NCI-H2029 (cell line): ENCODE results near the gene TBC1D12.
"Not testable (repeated sequence)": the region's sequence is repeated elsewhere in the genome, so short reads cannot be mapped to it uniquely, and the experiment has no call there.

Experiments
- DNase-seq: peaks from one replicate; lab custom pipeline; 2025; lab: John Stamatoyannopoulos, UW

TBC1D12 gene

DNA sequence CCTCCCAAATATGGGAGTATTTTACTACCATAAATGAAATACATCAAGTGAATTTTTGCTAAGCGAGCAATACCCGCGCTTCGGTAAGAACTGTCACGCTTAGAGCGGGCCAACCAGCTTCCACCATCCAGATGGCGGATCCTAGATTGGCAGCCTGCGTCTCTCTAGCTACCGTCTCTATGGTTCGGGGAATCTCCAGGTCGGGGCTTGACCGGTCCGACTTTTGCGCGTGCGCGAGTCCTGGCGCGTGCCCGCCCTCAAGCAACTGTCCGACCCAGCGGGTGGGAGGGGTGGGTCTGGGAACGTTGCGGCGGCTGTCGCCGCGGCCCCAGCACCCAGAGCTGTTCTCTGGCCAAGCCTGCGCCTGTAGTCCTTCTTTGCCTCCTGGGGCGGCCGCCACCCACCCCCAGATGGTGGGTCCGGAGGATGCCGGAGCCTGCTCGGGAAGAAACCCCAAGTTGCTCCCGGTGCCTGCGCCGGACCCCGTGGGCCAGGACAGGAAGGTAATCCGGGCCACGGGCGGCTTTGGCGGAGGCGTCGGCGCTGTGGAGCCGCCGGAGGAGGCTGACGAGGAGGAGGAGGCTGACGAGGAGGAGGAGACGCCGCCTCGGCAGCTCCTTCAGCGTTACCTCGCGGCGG is at the start of gene TBC1D12:
TBC1D12 (plus strand) TSS at position 338 of the 639 bp plus-strand sequence; CDS start at position 411, 73 bp downstream.
- peak; percentile 75 for DNase-seq

DNA sequence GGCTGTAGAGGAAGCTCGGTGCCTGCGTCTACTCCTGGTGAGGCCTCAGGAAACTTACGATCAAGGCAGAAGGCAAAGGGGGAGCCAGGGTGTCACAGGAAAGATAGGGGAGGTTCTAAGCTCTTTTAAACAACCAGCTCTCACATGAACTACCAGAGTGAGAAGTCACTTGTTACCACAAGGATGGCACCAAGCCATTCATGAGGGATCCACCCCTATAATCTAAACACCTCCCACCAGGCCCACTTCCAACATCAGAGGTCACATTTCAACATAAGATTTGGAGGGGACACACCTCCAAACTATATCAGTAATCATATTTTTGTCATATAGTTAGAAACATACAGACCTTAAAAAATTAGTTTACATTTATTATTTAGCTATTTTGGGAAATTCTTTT is 49.0 kb upstream of the TBC1D12 start:
- no peak for DNase-seq

- no peak for DNase-seq
These were observed 46.5 kb upstream of the TBC1D12 start for GRCh38 chr10:94355841-94356240.

- no peak for DNase-seq
These were observed 45.1 kb upstream of the TBC1D12 start for GRCh38 chr10:94357193-94357592.

GRCh38 chr10:94358480-94358879 is 43.9 kb upstream of the TBC1D12 start:
- peak; percentile 26 for DNase-seq

DNA sequence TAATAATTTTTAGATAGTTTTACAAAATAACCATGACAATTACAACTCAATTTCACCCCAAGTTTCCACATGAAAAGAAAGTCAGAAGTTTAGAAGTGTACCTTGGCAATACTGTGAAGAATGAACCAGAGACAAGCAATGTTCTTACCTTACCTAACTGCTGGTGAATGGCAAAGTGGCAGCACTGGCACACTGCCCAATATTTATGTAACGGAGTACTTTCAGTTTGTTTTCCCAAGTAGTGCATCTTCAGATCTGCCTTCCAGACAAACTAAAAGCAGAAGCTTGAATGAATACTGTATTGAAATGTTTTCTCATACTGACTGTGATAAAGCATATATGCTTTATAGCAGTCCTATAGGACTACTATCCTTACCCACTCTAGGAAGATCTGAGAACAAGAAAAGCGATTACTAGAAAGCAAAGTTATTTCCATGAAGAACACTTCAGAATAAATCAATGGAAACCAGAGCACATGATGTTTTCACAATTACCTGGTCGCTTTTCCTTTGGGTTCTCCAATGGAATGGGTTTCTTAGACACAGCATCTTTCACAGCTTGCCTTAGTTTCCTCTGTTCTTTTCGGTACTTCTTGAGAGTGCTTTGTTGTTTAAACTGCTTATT is 41.1 kb upstream of the TBC1D12 start:
- DNase-seq, result peak; percentile 20

- peak; percentile 85 for DNase-seq
These were observed 39.7 kb upstream of the TBC1D12 start, which contains the start of gene NOC3L for GRCh38 chr10:94362360-94363250. TSS of gene NOC3L (minus strand) at chr10:94362939. CDS start at chr10:94362838, 101 bp downstream.

DNA sequence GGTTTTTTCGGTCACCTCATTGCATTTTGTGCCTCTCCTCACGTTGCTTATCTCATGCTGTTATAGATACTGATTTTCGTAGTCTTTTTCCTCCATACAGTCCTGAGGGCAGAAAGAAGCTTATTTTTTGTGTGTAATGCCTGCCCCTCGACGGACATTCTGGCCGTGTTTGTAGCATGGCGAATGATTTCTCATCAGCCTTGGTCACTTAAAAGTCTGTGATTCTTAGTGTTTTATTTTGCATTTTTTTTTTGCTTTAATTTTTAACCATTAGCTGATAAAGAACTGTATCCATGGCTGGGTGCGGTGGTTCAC is 39.1 kb upstream of the TBC1D12 start:
- no peak for DNase-seq

- DNase-seq, result no peak
These were observed 37.9 kb upstream of the TBC1D12 start for GRCh38 chr10:94364482-94364881.

- DNase-seq, result no peak
These were observed 36.0 kb upstream of the TBC1D12 start for GRCh38 chr10:94366382-94366781.

- no peak for DNase-seq
These were observed 31.8 kb upstream of the TBC1D12 start for GRCh38 chr10:94370501-94370900.

DNA sequence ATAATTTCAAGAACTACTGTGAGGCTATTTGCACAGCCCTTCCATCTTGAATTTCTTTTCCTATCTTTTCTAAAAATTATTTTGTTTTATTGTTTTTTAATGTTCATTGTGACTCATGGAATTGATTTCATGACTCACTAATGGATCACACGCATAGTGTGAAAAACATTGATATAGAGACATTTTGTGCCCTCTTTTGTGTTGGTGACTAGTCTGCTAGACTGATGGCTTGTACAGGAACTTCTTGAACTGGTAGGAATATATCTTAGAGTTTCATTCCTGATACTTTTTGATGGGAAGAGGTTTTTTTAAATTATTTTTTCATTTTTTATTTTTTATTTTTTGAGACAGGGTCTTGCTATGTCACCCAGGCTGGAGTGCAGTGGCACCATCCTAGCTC is 27.0 kb upstream of the TBC1D12 start:
- DNase-seq, result no peak

- DNase-seq, result peak; percentile 27
These were observed 25.5 kb upstream of the TBC1D12 start for GRCh38 chr10:94376865-94377264.

DNA sequence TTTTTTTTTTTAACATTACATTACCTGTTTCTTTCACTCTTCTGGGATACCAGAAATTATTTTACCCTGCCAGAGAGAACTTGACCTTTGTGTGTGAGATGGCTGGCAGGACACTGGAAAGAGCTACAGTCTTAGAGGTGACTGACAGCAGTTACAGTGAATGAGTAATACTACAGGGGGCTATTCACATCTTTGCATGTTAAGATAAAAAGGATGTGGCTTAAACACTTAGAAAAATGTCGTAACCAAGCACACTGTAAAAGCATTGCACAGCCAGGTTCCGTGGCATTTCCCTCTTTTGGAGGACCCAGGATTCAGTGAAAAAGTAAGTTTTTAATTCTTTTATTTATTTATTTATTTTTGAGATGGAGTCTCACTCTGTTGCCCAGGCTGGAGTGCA is 18.8 kb upstream of the TBC1D12 start:
- no peak for DNase-seq

DNA sequence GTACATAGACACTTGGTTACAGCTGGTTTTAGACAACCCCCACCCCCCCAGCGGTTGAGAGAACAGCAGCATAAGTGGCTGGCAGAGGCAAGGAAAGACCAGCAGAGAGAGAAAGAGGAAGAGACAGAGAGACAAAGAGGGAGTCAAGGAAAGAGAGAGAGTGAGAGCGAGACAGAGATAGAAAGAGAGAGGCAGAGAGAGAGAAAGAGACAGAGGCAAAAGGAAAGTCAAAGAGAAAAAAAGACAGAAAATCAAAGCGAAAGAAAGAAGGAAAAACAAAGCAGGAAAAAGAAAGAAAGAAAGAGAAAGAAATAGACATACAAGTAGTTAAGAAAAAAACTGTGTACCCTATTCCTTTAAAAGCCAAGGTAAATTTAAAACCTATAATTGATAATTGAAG is 16.6 kb upstream of the TBC1D12 start:
- DNase-seq, result not testable (repeated sequence)

DNA sequence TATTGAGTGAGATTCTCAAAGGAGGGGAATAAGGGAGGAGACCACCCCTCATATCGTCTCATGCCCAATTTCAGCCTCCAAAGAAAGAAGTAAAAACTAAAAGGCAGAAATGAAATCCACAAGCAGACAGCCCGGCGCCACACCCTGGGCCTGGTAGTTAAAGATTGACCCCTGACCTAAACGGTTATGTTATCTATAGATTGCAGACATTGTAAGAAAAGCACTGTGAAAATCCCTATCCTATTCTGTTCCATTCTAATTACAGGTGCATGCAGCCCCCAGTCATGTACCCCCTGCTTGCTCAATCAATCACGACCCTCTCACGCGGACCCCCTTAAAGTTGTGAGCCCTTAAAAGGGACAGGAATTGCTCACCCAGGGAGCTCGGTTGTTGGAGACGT is 10.2 kb upstream of the TBC1D12 start:
- DNase-seq, result not testable (repeated sequence)

DNA sequence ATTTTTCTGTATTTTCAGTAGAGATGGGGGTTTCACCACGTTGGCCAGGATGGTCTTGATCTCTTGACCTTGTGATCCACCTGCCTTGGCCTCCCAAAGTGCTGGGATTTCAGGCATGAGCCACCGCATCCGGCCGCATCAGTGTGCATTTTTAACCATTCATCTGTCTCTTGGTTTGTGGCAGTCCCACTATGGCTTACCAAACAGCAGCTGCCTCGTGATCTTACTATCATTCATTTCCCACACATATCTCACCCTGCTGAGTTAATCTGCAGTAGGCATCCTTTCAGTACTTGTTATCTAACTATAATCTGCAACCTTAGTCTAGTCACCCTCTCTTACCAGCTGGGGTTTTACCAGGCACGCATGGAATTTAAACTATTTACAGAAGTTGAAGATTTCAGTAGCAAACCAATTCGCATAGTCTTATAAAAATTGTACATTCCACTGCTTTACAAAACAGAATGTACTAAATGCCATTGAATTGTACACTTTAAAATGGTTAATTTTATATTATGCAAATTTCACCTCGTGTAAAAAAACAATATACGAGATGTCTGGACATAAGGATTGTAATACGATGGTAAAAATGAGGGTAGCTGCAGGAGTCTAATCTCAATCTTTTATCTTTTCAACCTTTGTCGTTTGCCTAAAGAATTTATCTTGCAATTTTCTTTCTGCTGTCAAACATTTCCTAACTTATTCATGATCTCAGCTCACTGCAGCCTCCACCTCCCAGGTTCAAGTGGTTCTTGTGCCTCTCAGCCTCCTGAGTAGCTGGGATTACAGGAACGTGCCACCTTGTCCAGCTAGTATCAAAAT is 4.6 kb upstream of the TBC1D12 start:
- DNase-seq, result no peak

GRCh38 chr10:94398762-94399161 is 3.6 kb upstream of the TBC1D12 start:
- DNase-seq, result no peak

DNA sequence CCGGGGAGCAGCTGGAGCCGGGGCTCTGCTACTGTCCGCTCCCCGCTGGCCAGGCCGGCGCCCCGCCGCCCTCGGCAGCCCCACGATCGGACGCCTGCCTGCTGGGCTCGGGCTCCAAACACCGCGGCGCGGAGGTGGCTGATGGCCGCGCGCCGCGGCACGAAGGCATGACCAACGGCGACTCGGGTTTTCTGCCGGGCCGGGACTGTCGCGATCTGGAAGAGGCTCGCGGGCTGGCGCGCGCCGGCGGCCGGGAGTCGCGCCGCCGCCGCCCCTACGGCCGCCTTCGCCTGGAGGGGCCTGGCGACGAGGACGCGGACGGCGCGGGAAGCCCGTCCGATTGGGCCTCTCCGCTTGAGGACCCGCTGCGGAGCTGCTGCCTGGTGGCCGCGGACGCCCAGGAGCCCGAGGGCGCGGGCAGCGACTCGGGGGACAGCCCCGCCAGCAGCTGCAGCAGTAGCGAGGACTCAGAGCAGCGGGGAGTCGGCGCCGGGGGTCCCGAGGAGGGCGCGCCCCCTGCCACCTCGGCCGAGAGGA is 570 bp downstream of the TBC1D12 start:
- peak; percentile 8 for DNase-seq

DNA sequence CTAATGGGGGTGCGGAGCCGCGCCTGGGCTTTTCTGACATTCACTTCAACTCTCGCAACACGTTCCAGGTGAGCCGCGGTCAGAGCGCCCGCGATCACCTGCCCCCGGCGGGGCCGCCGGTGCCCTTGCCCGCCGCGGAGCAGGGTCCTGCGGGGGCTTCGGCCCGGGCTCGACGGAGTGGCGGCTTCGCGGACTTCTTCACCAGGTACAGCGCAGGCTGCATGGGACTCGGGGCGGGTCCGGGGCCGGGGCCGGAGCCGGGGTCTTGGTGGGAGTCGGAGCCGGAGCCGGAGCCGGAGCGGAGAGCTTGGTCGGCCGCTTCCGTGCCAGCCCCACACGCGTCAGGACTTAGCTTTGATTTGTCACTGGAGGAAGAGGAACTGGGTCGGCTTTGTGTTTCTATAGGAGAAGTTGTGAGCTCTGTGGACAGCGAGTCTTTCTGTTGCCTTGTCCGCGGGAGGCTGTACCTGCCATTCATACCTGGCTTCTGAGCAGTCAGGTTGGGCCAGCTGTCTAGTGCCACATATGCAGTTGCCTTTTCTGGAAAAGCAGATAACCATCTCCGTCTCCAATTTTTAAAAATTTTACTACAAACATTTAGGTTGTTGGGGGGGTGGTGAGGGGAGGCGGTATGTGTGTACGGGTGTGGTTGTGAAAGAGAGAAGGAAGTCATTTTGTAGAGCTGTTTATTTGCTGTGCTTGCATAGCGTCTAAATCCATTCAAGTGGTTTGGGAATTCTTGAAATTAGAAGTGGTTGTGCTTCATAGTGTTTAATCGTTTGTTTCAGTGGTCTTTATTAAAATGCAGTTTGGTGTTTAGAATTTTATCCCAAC is 1.3 kb downstream of the TBC1D12 start:
- DNase-seq, result peak; percentile 15

- DNase-seq, result no peak
These were observed 3.1 kb downstream of the TBC1D12 start for GRCh38 chr10:94405406-94405805.
